ENCODE results near the gene FAM180A. TPM values are rescaled to one million over a fixed set of nuclear protein-coding genes. Genes with fewer than 3 reads are reported as not detected.

Gene FAM180A
- total RNA-seq, 1 experiment from 2014 or later: not detected

GRCh38 chr7:135759532-135759931 lies 10.9 kb upstream of the FAM180A start:
- no peaks in the 10 kb centered on the region for H3K36me3 ChIP-seq (ENCODE audit: low read depth, low read length)
- POLR2A ChIA-PET (ENCODE audit: unreplicated experiment): no interaction called here
- no peaks in the 10 kb centered on the region for H3K4me1 ChIP-seq (ENCODE audit: insufficient read depth, low read length)
- H3K9ac ChIP-seq (ENCODE audit: low read length): no peak overlapping the region
- no peaks in the 10 kb centered on the region for H3F3A ChIP-seq (ENCODE audit: low read length, unreplicated experiment)
- H2AFZ ChIP-seq (ENCODE audit: low read length): no peak overlapping the region
- DNase-seq: no peak
- no peak overlapping the region for H3K4me2 ChIP-seq (ENCODE audit: low read length)
- no peak for ATAC-seq
- no peak overlapping the region for H3K27ac ChIP-seq (ENCODE audit: low read length)
- CTCF ChIA-PET: no interaction called here
- no peaks in the 10 kb centered on the region for H3K79me2 ChIP-seq (ENCODE audit: low read length)
- intact Hi-C loops (cut with micrococcal nuclease): no loop called here
- no peaks in the 10 kb centered on the region for H3K9me2 ChIP-seq (replicated peaks; ENCODE audit: low read length)
- H3K27me3 ChIP-seq (ENCODE audit: low read length): no peaks in the 10 kb centered on the region
- no peak overlapping the region for H3K4me3 ChIP-seq (ENCODE audit: low read length)
- no peaks in the 10 kb centered on the region for H4K20me1 ChIP-seq (ENCODE audit: low read length)
- TF ChIP-seq EZH2phosphoT487 (IDR thresholded peaks at IDR 0.05; ENCODE audit: borderline replicate concordance, low read length): no peak
- no peak for TF ChIP-seq EZH2 (IDR thresholded peaks at IDR 0.05; ENCODE audit: low read length, unreplicated experiment)
- TF ChIP-seq, protein P1, sequence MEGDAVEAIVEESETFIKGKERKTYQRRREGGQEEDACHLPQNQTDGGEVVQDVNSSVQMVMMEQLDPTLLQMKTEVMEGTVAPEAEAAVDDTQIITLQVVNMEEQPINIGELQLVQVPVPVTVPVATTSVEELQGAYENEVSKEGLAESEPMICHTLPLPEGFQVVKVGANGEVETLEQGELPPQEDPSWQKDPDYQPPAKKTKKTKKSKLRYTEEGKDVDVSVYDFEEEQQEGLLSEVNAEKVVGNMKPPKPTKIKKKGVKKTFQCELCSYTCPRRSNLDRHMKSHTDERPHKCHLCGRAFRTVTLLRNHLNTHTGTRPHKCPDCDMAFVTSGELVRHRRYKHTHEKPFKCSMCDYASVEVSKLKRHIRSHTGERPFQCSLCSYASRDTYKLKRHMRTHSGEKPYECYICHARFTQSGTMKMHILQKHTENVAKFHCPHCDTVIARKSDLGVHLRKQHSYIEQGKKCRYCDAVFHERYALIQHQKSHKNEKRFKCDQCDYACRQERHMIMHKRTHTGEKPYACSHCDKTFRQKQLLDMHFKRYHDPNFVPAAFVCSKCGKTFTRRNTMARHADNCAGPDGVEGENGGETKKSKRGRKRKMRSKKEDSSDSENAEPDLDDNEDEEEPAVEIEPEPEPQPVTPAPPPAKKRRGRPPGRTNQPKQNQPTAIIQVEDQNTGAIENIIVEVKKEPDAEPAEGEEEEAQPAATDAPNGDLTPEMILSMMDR (conservative IDR thresholded peaks at IDR 0.05; ENCODE audit: low read depth, low read length): no peak
- no peaks in the 10 kb centered on the region for H3K9me3 ChIP-seq (ENCODE audit: low read length)
- BruUV-seq (replicated peaks): no TSS peak

DNA sequence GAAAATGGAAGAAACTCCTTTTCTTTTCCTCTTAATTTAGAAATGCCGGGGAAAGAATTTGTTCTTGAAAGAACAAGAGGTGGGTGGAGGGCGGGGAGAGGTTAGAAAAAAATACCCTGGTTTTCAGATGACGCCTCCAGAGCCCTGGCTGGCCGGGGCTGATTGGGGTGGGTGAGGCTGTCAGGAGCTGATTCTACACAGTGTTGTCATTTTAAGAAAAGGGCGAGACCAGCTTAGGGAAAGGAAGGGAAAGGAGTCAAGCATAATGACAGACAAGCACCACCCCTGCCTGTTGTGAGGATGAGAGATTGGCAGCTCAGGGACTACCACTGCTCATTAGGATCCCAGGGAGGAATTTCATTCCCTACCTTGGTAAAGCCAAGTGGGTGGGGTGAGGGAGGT lies 9.9 kb upstream of the FAM180A start:
- Histone ChIP-seq H3K4me1 (ENCODE audit: insufficient read depth, low read length) (no peaks in the 10 kb centered on the region), H3K4me3 (ENCODE audit: low read length) (no peak overlapping the region), H3K79me2 (ENCODE audit: low read length) (no peaks in the 10 kb centered on the region), H2AFZ (ENCODE audit: low read length) (no peak overlapping the region), H3K9me2 (replicated peaks; ENCODE audit: low read length) (no peaks in the 10 kb centered on the region), H3K36me3 (ENCODE audit: low read depth, low read length) (no peaks in the 10 kb centered on the region), H3K9me3 (ENCODE audit: low read length) (no peaks in the 10 kb centered on the region), H3K27me3 (ENCODE audit: low read length) (no peaks in the 10 kb centered on the region), H3K27ac (ENCODE audit: low read length) (no peak overlapping the region), H3F3A (ENCODE audit: low read length, unreplicated experiment) (no peaks in the 10 kb centered on the region), H3K4me2 (ENCODE audit: low read length) (no peak overlapping the region), H3K9ac (ENCODE audit: low read length) (no peak overlapping the region), H4K20me1 (ENCODE audit: low read length) (no peaks in the 10 kb centered on the region)
- DNase-seq (no peak), ATAC-seq (no peak)
- intact Hi-C loops (cut with micrococcal nuclease): no loop called here
- ChIA-PET CTCF (no interaction called here), POLR2A (ENCODE audit: unreplicated experiment) (no interaction called here)
- TF ChIP-seq, protein P1 (conservative IDR thresholded peaks at IDR 0.05; ENCODE audit: low read depth, low read length): no peak
- TF ChIP-seq EZH2 (IDR thresholded peaks at IDR 0.05; ENCODE audit: low read length, unreplicated experiment) (no peak), EZH2phosphoT487 (IDR thresholded peaks at IDR 0.05; ENCODE audit: borderline replicate concordance, low read length) (no peak)
- BruUV-seq (replicated peaks): no TSS peak

- Histone ChIP-seq H3K36me3 (ENCODE audit: low read depth, low read length) (no peaks in the 10 kb centered on the region), H3K9ac (ENCODE audit: low read length) (no peak overlapping the region), H2AFZ (ENCODE audit: low read length) (no peak overlapping the region), H4K20me1 (ENCODE audit: low read length) (no peaks in the 10 kb centered on the region), H3K4me2 (ENCODE audit: low read length) (no peak overlapping the region), H3K9me2 (replicated peaks; ENCODE audit: low read length) (no peaks in the 10 kb centered on the region), H3F3A (ENCODE audit: low read length, unreplicated experiment) (no peaks in the 10 kb centered on the region), H3K27ac (ENCODE audit: low read length) (no peak overlapping the region), H3K27me3 (ENCODE audit: low read length) (no peaks in the 10 kb centered on the region), H3K4me3 (ENCODE audit: low read length) (no peak overlapping the region), H3K79me2 (ENCODE audit: low read length) (no peaks in the 10 kb centered on the region), H3K9me3 (ENCODE audit: low read length) (no peaks in the 10 kb centered on the region), H3K4me1 (ENCODE audit: insufficient read depth, low read length) (no peaks in the 10 kb centered on the region)
- intact Hi-C loops (cut with micrococcal nuclease): no loop called here
- ChIA-PET POLR2A (ENCODE audit: unreplicated experiment) (no interaction called here), CTCF (no interaction called here)
- TF ChIP-seq EZH2phosphoT487 (IDR thresholded peaks at IDR 0.05; ENCODE audit: borderline replicate concordance, low read length) (no peak), EZH2 (IDR thresholded peaks at IDR 0.05; ENCODE audit: low read length, unreplicated experiment) (no peak)
- TF ChIP-seq, protein P1 (conservative IDR thresholded peaks at IDR 0.05; ENCODE audit: low read depth, low read length): no peak
- ATAC-seq: no peak; the same call in 1 of the 2 replicates
- no peak for DNase-seq
- BruUV-seq (replicated peaks): no TSS peak
Observed at GRCh38 chr7:135757719-135758411, 9.3 kb upstream of the FAM180A start.

Measured in PC-3 (cell line).